K562 (cell line): Measurements from ENCODE around the gene PPP3R2.

Source experiments
- ATF7 ChIP-seq: fragments of 450-650 bp; IDR thresholded peaks from 2 replicates; pipeline ENCODE4 v1.7.1; 2014; ENCODE audit warnings: mild to moderate bottlenecking, moderate library complexity
- EP300 ChIP-seq: IDR thresholded peaks from 2 replicates; pipeline ENCODE4 v1.6.1; 2012; ENCODE audit warnings: low read length, improper control_type of control experiment
- NFIC ChIP-seq: fragments of 450-650 bp; IDR thresholded peaks from 2 replicates; pipeline ENCODE4 v1.6.1; 2017; ENCODE audit warnings: mild to moderate bottlenecking, inconsistent platforms
- POLR2AphosphoS5 ChIP-seq: IDR thresholded peaks from 2 replicates; pipeline ENCODE4 v1.6.1; 2011; ENCODE audit warnings: mild to moderate bottlenecking, low read depth, low read length, moderate library complexity; ENCODE audit not compliant: control insufficient read depth, insufficient read depth
- RBBP5 ChIP-seq: fragments of 200-600 bp; sonication (generic); IDR thresholded peaks from 2 replicates; pipeline ENCODE4 v1.6.1; 2012; ENCODE audit warnings: borderline replicate concordance, mild to moderate bottlenecking, low read length, control low read depth, inconsistent platforms; ENCODE audit not compliant: insufficient read depth, poor library complexity, severe bottlenecking
- SIN3A ChIP-seq, 2 experiments: fragments of 150-350 bp in 1 of 2; IDR thresholded peaks; 2 replicates each; pipeline ENCODE4 v1.6.1; 2011 to 2016; ENCODE audit warnings: borderline replicate concordance in 2 of 2, low read depth in 2 of 2, low read length in 2 of 2, mild to moderate bottlenecking in 2 of 2, moderate library complexity in 2 of 2; ENCODE audit not compliant: control insufficient read depth in 1 of 2
- SMARCC2 ChIP-seq: fragments of 450-650 bp; IDR thresholded peaks from 2 replicates; pipeline ENCODE4 v1.6.1; 2017; ENCODE audit warnings: antibody characterized with exemption, moderate library complexity, mild to moderate bottlenecking, low read depth
- TBP ChIP-seq: optimal IDR thresholded peaks from 2 replicates; pipeline ENCODE3; 2011; ENCODE audit warnings: low read depth, low read length, improper control_type of control experiment
- ZNF263 ChIP-seq: sonication (generic); formaldehyde crosslinking; IDR thresholded peaks from 2 replicates; pipeline ENCODE4 v1.8.0; 2022; ENCODE audit warnings: mild to moderate bottlenecking, missing genetic modification reagents, borderline replicate concordance
- ZNF274 ChIP-seq: IDR thresholded peaks from 2 replicates; pipeline ENCODE4 v1.6.1; 2011; ENCODE audit warnings: low read depth, mild to moderate bottlenecking, low read length, moderate library complexity, borderline replicate concordance
- ZNF583 ChIP-seq: fragments of 250-450 bp; sonication (Bioruptor Pico); IDR thresholded peaks from 2 replicates; pipeline ENCODE4 v1.4.0; 2020
- TF ChIP-seq, protein P1 (sequence below), 2 experiments: fragments of 450-650 bp; IDR thresholded peaks; 2 replicates each; pipeline ENCODE4 v1.6.1; 2016
- TF ChIP-seq, protein P2 (sequence below), 3 experiments: fragments of 200-800 bp in 1 of 3; fragments of 250-450 bp in 1 of 3; fragments of 450-650 bp in 1 of 3; sonication (Bioruptor Pico) in 1 of 3; sonication (Bioruptor generic) in 1 of 3; formaldehyde crosslinking in 1 of 3; IDR thresholded peaks; 2 replicates each; pipeline versions ENCODE4 v1.6.1 to v1.8.0; 2016 to 2022; ENCODE audit warnings: mild to moderate bottlenecking in 2 of 3, missing genetic modification characterization in 2 of 3, missing compliant biosample characterization in 1 of 3, moderate library complexity in 1 of 3
- TF ChIP-seq, protein P3 (sequence below): sonication (generic); formaldehyde crosslinking; IDR thresholded peaks from 2 replicates; pipeline ENCODE4 v1.9.0; 2022; ENCODE audit warnings: mild to moderate bottlenecking, missing genetic modification reagents

DNA sequence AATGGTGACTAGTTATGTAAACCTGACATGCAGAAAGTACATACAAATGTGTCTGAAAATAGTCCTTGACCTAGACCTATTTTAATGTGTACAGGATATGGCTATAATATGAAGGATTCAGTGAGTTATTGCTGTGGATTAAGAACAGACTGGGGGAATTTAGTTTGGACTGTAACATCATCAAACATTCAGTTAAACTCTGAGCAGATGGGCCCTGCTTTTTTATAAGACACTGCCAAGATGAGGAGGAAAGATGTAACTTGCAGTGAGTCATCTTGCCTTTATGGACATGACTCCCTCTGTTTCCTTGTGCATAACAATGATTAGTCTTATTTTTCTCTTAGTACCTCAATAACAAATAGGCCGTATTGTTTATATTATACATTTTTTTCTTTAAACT, 12.2 kb downstream of the PPP3R2 start:
- TF ChIP-seq ATF7 (no peak), NFIC (no peak), POLR2AphosphoS5 (no peak), TBP (no peak), SIN3A (IDR thresholded peaks at IDR 0.05; ENCODE audit: borderline replicate concordance in 2 of 2, control insufficient read depth in 1 of 2, low read depth in 2 of 2, low read length in 2 of 2) (no peak), SMARCC2 (no peak), ZNF263 (CRISPR knock-in tag) (no peak), ZNF583 (CRISPR knock-in tag) (no peak), EP300 (no peak), ZNF274 (no peak), RBBP5 (no peak)
- TF ChIP-seq, protein P1, sequence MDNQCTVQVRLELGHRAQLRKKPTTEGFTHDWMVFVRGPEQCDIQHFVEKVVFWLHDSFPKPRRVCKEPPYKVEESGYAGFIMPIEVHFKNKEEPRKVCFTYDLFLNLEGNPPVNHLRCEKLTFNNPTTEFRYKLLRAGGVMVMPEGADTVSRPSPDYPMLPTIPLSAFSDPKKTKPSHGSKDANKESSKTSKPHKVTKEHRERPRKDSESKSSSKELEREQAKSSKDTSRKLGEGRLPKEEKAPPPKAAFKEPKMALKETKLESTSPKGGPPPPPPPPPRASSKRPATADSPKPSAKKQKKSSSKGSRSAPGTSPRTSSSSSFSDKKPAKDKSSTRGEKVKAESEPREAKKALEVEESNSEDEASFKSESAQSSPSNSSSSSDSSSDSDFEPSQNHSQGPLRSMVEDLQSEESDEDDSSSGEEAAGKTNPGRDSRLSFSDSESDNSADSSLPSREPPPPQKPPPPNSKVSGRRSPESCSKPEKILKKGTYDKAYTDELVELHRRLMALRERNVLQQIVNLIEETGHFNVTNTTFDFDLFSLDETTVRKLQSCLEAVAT (IDR thresholded peaks at IDR 0.05): no peak
- TF ChIP-seq, protein P2, sequence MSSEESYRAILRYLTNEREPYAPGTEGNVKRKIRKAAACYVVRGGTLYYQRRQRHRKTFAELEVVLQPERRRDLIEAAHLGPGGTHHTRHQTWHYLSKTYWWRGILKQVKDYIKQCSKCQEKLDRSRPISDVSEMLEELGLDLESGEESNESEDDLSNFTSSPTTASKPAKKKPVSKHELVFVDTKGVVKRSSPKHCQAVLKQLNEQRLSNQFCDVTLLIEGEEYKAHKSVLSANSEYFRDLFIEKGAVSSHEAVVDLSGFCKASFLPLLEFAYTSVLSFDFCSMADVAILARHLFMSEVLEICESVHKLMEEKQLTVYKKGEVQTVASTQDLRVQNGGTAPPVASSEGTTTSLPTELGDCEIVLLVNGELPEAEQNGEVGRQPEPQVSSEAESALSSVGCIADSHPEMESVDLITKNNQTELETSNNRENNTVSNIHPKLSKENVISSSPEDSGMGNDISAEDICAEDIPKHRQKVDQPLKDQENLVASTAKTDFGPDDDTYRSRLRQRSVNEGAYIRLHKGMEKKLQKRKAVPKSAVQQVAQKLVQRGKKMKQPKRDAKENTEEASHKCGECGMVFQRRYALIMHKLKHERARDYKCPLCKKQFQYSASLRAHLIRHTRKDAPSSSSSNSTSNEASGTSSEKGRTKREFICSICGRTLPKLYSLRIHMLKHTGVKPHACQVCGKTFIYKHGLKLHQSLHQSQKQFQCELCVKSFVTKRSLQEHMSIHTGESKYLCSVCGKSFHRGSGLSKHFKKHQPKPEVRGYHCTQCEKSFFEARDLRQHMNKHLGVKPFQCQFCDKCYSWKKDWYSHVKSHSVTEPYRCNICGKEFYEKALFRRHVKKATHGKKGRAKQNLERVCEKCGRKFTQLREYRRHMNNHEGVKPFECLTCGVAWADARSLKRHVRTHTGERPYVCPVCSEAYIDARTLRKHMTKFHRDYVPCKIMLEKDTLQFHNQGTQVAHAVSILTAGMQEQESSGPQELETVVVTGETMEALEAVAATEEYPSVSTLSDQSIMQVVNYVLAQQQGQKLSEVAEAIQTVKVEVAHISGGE (CRISPR knock-in tag; IDR thresholded peaks at IDR 0.05): no peak
- TF ChIP-seq, protein P3, sequence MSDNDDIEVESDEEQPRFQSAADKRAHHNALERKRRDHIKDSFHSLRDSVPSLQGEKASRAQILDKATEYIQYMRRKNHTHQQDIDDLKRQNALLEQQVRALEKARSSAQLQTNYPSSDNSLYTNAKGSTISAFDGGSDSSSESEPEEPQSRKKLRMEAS: no peak
